Measurements from ENCODE around the gene CDKN2AIP.

- TF ChIP-seq POLR2A (IDR thresholded peaks at IDR 0.05) (peak; percentile 90 to 93), CTCF (IDR thresholded peaks at IDR 0.05) (peak in 1 of 4 experiments; percentile 4), POLR2AphosphoS5 (IDR thresholded peaks at IDR 0.05) (peak in 3 of 4 donors; percentile 91 to 95 (median 95))
Observed at GRCh38 chr4:183444214-183445096, at the start of gene CDKN2AIP.
